NK-92 (cell line): ENCODE data around the gene LIPM.

ENCODE experiments used
- DNase-seq: peaks from one replicate; lab custom pipeline; 2025; ENCODE audit not compliant: unreplicated experiment; lab: John Stamatoyannopoulos, UW

The LIPM gene

DNA sequence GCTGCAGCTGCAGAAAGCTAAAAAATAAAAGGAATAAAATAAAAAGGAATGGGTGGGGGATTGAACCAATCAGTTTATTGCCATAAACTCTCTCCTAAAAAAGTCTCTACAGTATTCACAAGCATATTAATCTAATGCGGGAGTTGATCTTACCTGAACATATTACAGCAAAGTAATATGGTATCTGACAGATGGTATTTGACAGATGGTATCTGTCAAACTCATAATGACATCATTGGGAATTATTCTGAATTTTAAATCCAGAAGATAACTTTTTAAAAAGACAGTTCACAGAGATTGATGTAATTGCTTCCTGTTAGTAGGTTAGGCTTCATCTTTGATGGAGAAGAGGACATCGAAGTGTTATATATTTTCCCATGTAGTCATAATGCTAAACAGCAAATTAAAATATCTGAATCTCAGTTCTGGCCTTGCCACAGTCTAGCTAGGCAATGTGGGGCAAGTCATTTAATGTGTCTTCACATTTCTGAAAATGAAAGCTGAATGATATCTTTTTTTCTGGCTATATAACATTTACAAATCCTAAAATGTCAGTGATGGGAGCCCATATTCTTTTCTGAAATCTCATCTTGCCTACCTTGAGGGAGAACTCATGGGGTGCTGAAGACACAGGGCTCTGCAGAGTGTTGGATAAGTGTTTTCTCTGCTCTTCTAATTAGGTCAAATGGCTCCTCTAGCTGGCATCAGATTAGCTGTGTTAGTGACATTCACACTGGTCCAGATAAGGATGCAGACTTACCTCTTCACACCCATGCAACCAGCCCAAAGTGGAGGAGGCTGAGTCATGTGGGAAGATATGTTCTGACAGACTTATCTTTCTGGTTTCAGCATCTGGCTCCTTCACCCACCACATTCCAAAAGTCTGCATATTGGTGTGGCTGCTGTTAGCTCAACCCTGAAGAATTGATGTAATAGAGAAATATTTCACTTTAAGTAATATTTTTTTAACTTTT is 2.1 kb upstream of the LIPM start:
- no peak for DNase-seq

DNA sequence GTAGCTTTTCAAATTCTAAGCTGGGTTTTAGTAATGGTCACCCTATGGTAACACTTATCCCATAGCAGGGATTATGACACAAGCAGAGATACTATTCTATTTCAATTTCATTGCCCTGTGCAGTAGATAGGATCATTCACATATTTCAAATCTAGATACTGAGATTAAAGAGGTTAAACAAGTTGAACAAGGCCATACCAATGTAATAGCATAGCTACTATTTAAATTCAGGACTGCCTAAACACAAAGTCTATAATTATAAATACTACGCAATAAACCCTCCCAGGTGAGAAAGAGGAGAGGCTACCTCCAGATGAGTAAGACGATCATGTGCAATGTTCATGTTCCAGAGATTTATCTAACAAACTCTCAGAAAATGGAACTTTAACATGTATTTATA is 1.1 kb downstream of the LIPM start:
- DNase-seq: no peak

DNA sequence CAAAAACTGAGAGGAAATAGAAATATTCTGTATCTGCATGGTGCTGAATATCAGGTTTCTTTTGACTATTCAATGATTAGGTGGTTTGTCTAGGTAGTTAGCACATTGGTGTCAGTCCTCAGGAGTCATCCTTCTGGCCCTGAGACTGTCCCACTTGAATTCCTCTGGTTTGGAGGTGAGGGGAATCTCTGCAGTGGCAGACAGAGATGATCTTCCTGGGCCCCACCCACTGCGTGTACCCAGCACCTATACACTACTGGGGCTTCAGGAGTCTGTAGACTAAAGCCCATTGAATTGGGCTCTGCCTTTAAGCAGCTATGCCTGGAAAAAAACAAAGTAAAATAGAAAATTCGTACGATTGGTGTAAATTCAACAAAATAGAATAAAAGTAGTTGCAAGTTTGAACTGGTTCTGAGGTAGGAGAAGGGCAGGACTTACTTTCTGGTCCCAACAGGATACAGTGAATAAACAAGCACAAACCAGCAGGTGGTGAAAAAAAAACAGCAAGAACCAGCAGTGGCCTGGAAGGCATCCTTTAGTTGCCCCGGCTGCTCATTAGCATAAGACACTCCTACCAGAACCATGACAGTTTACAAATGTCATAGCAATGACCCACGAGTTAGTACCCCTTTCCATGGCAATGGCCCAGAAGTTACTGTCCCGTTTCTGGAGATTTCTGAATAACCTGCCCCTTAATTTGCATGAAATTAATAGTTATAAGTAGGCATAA is 1.7 kb downstream of the LIPM start:
- no peak for DNase-seq

DNA sequence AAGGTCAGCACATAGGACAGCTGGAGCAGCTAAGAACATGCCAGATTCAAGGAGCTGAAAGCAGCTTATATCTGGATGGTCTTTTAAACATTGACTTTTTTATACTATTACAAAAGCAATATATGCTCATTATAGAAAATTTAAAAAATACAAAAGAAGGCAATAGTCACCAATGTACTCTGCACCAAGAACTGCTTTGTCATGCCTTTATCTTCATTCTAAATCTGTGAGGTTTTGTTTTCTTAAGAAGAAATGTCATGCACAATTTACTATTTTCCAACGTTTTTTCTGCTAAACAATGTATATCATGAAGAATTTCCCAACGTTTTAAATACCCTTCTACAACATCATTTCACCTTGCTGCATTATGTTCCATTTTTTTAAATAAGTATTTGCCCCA is 2.8 kb downstream of the LIPM start:
- DNase-seq: no peak

DNA sequence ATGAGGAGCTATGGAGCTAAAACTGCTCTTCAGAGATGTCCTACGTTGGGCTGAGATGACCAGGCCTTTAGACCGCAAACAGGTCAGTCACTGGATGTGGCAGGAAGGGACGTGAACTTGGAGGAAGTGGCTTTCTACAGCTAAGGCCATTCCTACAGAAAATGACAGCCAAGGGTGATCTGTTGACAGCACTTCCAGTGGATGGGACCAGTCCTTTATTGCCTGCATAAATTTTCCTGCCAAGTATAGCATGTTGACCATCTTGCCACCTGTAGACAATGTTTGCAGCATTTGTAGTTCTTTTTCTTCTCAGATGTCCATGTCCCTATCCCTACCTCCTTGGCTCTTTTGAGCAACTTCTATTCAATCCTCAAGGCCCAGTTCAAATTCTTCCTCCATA is 3.4 kb downstream of the LIPM start:
- DNase-seq: no peak

DNA sequence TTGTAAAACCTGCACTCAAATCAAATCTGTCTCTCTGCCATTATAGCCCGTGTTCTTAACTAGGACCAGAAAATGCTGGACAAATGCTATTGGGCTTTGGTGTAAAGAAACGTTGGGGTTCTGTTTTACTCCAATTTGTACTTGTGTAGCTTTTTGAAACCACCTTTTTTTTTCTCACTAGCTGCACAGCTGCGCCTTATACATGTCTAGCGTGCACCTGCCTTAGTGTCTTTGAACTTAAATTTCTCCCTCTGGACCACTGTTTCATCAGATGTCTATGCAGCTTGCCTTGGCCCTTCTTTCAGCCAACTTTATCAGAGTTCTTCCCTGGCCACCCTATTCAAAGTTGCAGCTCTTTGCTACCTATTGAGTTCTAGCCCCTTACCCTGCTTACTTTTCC is 7.1 kb downstream of the LIPM start:
- no peak for DNase-seq

DNA sequence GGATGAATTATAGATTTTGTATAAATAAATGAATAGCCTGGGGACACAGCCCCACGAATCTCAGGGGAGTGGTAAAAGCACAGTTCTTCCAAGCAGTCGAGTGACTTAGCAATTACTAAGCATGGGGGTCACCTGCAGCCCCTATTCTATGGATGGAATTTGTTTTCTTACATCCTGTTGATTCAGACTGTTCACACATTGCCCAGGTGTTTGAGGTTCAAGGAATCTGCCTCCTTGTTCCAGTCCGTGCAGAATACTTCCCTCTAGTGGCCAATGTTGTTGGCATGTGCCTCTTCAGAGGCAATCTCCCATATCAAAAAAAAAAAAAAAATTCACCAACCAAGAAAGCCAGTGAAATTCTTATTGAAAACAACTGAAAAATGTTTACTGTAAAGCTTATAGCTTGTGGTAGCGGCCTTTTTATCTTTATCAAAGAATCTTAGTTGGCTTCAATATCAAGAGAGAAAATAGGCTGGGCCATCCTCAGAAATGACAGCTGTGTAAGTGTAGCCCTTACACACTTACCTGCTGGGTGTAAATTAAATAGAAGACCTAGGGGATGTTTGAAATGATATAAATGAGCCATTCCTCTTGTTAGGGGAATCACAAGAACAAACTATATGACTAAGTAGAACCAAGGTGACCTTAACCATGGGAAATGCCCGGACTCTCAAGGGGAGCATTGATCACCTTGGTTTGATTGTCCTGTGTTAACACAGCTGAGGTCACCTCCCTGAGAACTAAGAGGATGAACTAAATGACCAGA is 7.8 kb downstream of the LIPM start:
- no peak for DNase-seq

DNA sequence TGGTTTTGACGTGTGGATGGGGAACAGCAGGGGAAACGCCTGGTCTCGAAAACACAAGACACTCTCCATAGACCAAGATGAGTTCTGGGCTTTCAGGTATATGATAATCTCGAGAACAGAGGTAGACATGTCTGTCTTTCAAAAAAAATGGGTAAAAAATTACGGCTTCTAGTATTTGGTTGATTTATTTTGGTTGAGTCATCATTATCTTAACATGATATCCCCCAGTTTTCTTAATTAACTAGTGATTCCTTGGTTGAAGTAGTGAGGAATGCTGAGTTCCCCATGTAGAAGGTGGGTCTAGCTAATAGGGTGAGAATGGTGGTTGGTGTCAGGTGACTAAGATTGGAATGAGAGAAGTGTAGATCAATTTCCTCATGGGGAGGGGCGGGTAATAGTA is 10.7 kb downstream of the LIPM start:
- DNase-seq: no peak

DNA sequence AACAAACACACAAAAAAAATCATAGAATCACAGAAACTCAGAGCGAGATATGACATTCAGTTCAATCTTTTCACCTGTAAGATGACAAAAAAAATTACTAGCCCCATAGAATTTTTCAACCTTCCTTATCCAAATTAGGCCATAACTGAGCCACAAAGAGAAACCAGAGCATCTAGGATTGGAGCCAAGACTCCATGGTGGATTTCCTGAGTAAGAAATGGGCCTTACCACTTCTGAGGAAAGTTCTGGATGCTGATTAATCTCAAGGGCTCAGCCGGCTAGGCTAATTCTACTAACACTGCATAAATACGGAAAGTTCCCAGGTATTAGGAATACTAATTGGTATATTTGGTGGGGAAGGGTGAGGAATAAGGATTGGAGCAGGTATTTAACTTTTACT is 16.8 kb downstream of the LIPM start:
- no peak for DNase-seq

DNA sequence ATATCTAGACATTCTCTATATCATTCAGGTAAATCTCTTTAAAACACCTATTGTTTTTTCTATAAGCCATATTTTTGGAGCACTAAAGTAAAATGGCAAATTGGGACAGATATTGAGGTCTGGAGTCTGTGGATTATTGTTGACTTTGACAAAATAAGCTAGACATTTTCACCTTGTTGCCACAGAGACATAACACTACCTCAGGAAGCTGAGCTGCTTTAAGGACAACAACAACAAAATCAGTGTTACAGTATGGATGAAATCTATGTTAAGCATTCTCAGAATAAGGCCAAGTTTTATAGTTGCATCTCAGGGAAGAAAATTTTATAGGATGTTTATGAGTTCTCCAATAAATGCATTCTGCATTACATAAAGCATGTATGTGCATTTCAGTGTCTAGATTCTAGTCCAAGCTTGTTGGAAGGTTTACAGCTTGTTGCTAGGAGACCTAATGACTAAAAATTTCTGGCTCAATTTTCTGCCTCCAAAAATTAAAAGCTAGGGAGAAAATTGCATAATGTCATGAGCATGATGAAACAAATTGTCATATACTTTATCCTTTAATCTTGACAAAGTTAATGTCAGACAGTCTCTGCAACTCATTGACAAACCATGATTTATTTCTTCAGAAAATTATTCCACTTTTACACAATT is 18.3 kb downstream of the LIPM start:
- no peak for DNase-seq

DNA sequence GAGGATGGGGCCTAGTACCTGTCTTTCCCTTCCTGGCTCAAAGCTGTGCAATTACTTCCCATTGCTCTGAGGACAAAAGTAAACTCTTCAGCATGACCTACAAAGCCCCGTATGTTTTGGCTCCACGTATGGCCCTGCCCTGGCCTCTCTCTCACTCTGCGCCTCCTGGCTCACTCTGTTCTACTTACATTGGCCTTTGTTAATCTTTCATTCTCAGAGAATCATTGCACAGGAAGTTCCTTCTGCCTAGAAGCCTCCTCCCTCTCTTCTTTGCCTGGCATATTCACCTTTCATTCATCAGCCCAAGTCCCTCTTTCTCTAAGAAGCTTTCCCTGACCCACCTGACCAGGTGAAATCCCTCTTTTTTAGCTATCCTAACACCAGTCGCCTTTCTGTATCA is 23.9 kb downstream of the LIPM start:
- no peak for DNase-seq

DNA sequence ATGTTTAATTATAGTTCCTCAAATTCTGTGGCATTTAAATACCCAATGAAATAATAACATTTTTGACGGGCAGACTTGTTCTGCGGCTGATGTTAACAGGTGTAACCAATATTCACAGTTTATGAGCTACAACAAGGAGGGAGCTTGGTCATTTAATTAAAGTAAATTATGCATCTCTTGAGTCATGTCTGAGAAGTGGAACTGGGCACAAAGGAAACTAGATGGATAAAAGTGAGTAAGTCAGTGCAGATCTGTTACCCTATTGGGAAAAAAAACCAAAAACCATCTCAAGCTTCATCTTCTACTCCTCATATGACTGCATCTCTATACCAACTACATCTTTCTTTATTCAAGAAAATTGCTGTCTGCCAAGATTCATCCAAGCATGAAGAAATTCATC is 25.1 kb downstream of the LIPM start:
- DNase-seq: no peak

DNA sequence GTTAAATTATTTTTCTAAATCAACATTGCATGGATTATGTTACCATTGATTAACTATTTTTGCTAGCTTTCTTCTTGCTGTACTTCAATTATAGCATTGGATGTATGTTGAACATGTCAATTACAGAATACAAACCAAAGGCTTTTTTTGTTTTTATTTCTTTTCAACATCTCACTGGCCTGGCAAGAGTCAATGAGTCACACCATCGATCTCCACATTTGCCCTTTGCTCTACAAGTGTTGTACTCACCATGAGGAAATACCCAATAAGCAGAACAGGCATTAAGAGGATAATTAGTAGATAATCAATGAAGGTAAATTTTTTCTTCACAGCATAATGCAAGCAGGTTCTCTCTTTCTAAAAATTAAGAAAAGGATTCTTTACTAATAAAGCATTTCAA is 25.8 kb downstream of the LIPM start:
- no peak for DNase-seq

DNA sequence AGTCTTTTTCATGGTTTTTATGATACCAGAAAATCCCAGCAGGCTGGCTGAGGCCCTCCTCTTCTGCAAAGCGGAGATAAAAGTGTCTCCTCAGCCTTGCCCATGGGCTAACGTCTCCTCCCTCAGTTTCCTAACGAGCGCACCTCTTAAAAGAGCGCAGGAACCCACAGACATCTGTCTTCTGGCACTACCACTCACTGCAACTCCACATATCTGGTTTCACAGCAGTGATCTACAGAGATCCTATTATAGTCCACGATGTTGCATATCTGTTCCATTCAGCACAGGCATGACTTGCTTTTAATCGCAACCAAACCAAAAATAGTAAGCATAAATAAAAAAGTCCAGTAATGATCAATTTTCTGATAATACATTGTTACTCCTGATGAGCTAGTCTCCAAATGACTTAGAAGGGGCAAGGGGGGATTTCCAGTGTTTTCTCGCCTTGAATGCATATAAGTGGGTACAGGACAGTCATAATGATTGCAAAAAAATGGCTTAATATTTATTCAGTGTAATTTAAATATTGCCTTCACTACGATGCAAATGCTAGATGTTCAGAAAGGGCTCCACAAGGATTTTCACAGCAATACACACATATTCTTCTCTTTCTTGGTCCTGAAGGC is 28.2 kb downstream of the LIPM start:
- no peak for DNase-seq

DNA sequence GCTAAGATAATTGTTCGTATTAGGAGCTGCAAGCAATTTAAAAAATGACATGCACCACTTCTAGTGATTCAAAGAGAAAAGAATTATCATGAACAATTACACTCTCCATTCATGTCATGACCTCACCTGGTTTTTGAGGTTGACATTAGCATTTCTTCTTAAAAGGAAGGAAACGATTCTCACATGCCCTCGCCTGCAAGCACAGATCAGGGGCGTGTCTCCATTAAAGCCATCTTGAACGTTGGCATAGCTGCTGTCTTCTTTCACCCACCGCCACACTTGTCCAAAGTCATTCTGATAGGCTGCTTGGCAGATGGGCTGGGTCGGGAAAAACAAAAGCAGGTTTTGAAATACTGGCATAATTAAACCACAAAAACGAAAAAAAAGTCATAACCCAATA is 29.2 kb downstream of the LIPM start:
- no peak for DNase-seq

DNA sequence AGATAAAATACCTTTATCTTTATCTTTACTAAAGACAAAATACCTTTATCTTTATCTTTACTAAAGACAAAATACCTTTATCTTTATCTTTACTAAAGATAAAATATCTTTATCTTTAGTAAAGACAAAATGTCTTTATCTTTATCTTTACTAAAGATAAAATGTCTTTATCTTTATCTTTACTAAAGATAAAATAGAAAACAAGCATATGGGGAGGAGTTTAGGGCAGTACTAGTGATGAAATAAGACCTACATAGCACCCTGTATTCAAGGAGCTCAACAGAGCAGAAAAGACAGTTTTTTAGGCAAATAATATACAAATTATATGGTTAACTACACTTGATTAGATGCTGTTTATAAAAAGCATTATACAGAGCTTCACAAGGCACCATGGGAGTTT is 29.8 kb downstream of the LIPM start:
- no peak for DNase-seq

DNA sequence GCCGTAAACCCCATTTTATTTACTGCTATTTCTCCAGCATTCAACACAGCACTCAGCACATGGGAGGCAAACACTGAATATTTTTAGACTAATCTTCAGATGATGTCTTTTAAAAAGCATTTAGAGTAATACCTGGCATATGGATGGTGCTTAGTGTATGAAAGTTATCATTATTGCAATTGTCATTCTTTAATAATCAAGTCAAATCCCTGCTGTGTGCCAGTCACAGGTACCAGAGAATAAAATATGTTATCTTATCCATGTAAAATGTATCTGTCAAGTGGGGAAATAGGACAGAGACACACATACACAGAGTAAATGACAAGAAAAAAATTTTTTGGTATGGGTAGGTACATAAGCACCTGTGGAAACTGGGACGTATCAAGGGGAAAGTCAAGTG is 30.6 kb downstream of the LIPM start:
- no peak for DNase-seq

DNA sequence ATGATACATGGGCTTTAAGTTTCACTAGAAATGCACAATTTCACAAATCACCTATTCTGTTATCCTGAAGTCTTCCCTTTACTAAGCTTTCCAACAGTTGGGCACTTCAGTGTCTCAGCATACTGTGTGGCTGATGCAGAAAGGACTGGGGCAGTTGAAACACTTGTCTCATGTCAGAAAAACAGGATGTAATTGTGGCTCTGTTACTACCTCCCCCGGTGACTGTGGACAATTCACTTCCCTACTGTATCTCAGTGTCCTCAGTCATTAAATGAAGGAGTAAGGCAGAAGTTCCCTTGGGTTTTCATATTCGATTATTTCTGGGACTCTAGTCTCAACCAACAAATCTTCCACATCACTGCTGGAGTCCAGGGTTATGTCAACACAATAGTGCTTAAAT is 31.2 kb downstream of the LIPM start:
- no peak for DNase-seq

DNA sequence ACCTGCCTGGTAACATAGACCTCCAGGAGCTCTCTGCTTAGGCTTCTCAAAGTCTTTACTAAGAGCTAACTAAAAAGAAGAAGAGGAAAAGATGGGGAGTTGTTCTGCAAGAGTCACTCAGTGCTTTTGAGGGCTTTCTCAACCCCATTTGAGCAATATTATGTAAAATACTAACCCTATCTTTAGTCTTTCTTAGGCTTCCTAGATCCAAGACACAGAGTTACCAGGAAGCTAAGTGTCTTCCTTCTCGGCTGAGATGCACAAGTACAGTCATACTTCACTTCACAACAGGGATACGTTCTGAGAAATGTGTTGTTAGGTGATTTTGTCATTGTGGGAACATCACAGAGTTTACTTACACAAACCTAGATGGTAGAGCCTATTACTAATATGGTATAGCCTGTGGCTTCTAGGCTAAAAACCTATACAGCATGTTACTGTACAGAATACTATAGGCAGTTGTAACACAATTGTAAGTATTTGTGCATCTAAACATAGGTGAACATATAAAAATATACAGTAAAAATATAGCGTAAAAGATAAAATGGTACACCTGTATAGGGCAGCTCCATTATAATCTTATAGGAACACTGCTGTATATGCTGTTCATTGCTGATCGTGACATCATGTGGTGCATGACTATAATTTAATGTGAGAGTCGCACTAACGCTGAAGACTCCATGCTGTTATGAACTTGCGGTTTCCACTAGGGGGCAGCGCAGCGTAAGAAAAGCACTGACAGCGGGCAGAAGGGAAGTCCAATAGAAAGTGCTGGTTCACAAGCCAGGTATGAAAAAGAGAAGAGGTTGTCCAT is 32.8 kb downstream of the LIPM start:
- peak; percentile 36 for DNase-seq

DNA sequence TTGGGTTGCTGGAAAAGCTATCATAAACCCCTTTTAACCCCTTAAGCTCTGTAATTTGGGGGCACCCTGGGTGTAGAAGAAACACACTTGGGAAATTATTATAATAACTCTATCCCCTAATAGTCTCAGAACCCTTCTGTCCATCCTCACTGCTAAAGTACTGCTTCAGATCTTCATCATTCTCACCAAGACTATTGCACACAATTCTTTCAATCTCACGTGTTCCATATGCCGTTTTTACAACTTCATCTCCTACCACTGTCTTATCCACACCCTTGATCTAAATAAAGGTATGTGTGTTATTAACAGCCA is 33.3 kb downstream of the LIPM start:
- DNase-seq: no peak
